Measurements from ENCODE around the gene ZNF559. TPM values are rescaled to one million over a fixed set of nuclear protein-coding genes. Genes with fewer than 3 reads are reported as not detected.

The ZNF559 gene
- total and polyA plus RNA-seq, 2 of the 8 experiments (the other 6 are each of a cell fraction or from before 2014, with no cell fraction given): 10.2 to 17.6 TPM

- TF ChIP-seq ATF2 (IDR thresholded peaks at IDR 0.05; ENCODE audit: low read length) (no peak), SRF (IDR thresholded peaks at IDR 0.05; ENCODE audit: low read depth, low read length) (no peak), SAP30 (IDR thresholded peaks at IDR 0.05; ENCODE audit: insufficient read depth, insufficient replicate concordance, low read length) (no peak), RFX5 (IDR thresholded peaks at IDR 0.05; ENCODE audit: borderline replicate concordance, low read depth, low read length) (no peak), CHD7 (IDR thresholded peaks at IDR 0.05; ENCODE audit: insufficient replicate concordance, low read length) (no peak), ZNF274 (IDR thresholded peaks at IDR 0.05; ENCODE audit: borderline replicate concordance, extremely low read depth, low read length) (no peak), NANOG (IDR thresholded peaks at IDR 0.05; ENCODE audit: insufficient read depth, low read depth, low read length, poor library complexity, severe bottlenecking) (no peak)
Measured at GRCh38 chr19:9309139-9309973, 14.6 kb upstream of the ZNF559 start, which contains the start of gene ZNF699 (continued).

Measured in H1 (cell line).